Endothelial cell of umbilical vein (primary cell): ENCODE results near the gene PLXNC1. TPM values are rescaled to one million over a fixed set of nuclear protein-coding genes. Genes with fewer than 3 reads are reported as not detected.

Experiments used
- BruUV-seq: library from RNA; stranded (reverse); fragments of 400-500 nt; replicated peaks from 2 replicates; lab custom pipeline; 2021; lab: Mats Ljungman, UMichigan
- CTCF ChIA-PET: fragments of 300-600, 350-600 bp; sonication (Branson Sonifier 250); formaldehyde crosslinking; loops from one replicate; lab custom pipeline; 2021; ENCODE audit warnings: antibody characterized with exemption, inconsistent platforms; lab: Charles Lee
- POLR2A ChIA-PET: fragments of 300-600, 350-600 bp; sonication (Branson Sonifier 250); formaldehyde crosslinking; loops from one replicate; lab custom pipeline; 2021; ENCODE audit warnings: antibody characterized with exemption, inconsistent platforms; lab: Charles Lee
- DNase-seq: peaks from one replicate; pipeline ENCODE4 v3.0.0-alpha.2; 2011; ENCODE audit warnings: low read depth, low spot score
- FAIRE-seq: peaks from 2 replicates; lab custom pipeline; 2011; peaks lifted over from hg19 to GRCh38; lab: Jason Lieb, UNC
- H2AFZ ChIP-seq: 2 replicates; pipeline ENCODE4 v1.6.0; 2012; ENCODE audit warnings: low read depth, low read length, control low read depth, inconsistent platforms
- H3K27ac ChIP-seq: 2 replicates; pipeline ENCODE4 v1.5.1; 2011; ENCODE audit warnings: low read depth, mild to moderate bottlenecking, control low read depth, low read length, moderate library complexity; ENCODE audit not compliant: insufficient read depth
- H3K27me3 ChIP-seq, 2 experiments: 2 replicates each; pipeline versions ENCODE4 v1.6.0 to v1.6.1; 2011; ENCODE audit warnings: low read length in 2 of 2, mixed read lengths in 1 of 2; ENCODE audit not compliant: control insufficient read depth in 2 of 2, insufficient read depth in 2 of 2
- H3K36me3 ChIP-seq, 2 experiments: 2 replicates in 1 of 2; 3 replicates in 1 of 2; pipeline ENCODE4 v1.5.1; 2011; ENCODE audit warnings: low read length in 2 of 2, mild to moderate bottlenecking in 1 of 2, moderate library complexity in 1 of 2; ENCODE audit not compliant: control insufficient read depth in 2 of 2, insufficient read depth in 2 of 2; ENCODE audit errors: extremely low read depth in 1 of 2
- H3K4me1 ChIP-seq: 3 replicates; pipeline ENCODE4 v1.5.1; 2011; ENCODE audit warnings: mild to moderate bottlenecking, low read length; ENCODE audit not compliant: control insufficient read depth, insufficient read depth; ENCODE audit errors: extremely low read depth
- H3K4me2 ChIP-seq: 2 replicates; pipeline ENCODE4 v1.6.1; 2011; ENCODE audit warnings: low read length, control low read depth, mixed read lengths; ENCODE audit not compliant: insufficient read depth
- H3K4me3 ChIP-seq, 3 experiments: fragments of 200-600 bp in 1 of 3; sonication (generic), shearing (Covaris generic) in 1 of 3; replicated peaks in 1 of 3; 2 replicates each; pipeline ENCODE4 v1.5.1; 2011 to 2016; ENCODE audit warnings: control low read depth in 3 of 3, low read length in 3 of 3, mild to moderate bottlenecking in 2 of 3, inconsistent platforms in 1 of 3, low read depth in 1 of 3, moderate library complexity in 1 of 3; ENCODE audit not compliant: insufficient read depth in 1 of 3
- H3K79me2 ChIP-seq: 2 replicates; pipeline ENCODE4 v1.6.0; 2012; ENCODE audit warnings: low read length, inconsistent platforms; ENCODE audit not compliant: control insufficient read depth, insufficient read depth
- H3K9ac ChIP-seq: replicated peaks from 2 replicates; pipeline ENCODE3; 2011; ENCODE audit warnings: low read length, control low read depth; ENCODE audit not compliant: insufficient read depth; ENCODE audit errors: extremely low read depth
- H3K9me1 ChIP-seq: replicated peaks from 3 replicates; pipeline ENCODE4 v1.6.0; 2011; ENCODE audit warnings: mild to moderate bottlenecking, low read length; ENCODE audit not compliant: control insufficient read depth, insufficient read depth; ENCODE audit errors: extremely low read depth
- H3K9me3 ChIP-seq: replicated peaks from 2 replicates; pipeline ENCODE4 v1.5.1; 2012; ENCODE audit warnings: low read length, inconsistent platforms; ENCODE audit not compliant: control insufficient read depth, insufficient read depth
- H4K20me1 ChIP-seq: replicated peaks from 2 replicates; pipeline ENCODE3; 2011; ENCODE audit warnings: mild to moderate bottlenecking, low read length; ENCODE audit not compliant: control insufficient read depth, insufficient read depth; ENCODE audit errors: extremely low read depth
- CTCF ChIP-seq, 2 donors: IDR thresholded peaks; 1 replicate in 1 of 2; 2 replicates in 1 of 2; pipeline ENCODE4 v1.5.1; 2011; ENCODE audit warnings: low read length in 2 of 2, mild to moderate bottlenecking in 2 of 2, moderate library complexity in 2 of 2, control low read depth in 1 of 2, inconsistent platforms in 1 of 2, low read depth in 1 of 2; ENCODE audit not compliant: insufficient read depth in 1 of 2; ENCODE audit errors: extremely low read depth in 1 of 2
- EZH2 ChIP-seq: IDR thresholded peaks from 2 replicates; pipeline ENCODE4 v1.6.1; 2012; ENCODE audit warnings: borderline replicate concordance, low read depth, mild to moderate bottlenecking, moderate library complexity, low read length, inconsistent platforms; ENCODE audit not compliant: severe bottlenecking
- FOS ChIP-seq: IDR thresholded peaks from 2 replicates; pipeline ENCODE4 v1.6.1; 2011; ENCODE audit warnings: mild to moderate bottlenecking, low read length, moderate library complexity, borderline replicate concordance; ENCODE audit not compliant: insufficient read depth
- GATA2 ChIP-seq: IDR thresholded peaks from 2 replicates; pipeline ENCODE4 v1.7.0; 2011; ENCODE audit warnings: low read depth, mild to moderate bottlenecking, moderate library complexity, mixed read lengths, low read length; ENCODE audit not compliant: insufficient read length, insufficient read depth
- JUN ChIP-seq: IDR thresholded peaks from 2 replicates; pipeline ENCODE4 v1.6.1; 2011; ENCODE audit warnings: borderline replicate concordance, low read depth; ENCODE audit not compliant: insufficient read length, insufficient read depth
- MAX ChIP-seq: IDR thresholded peaks from 2 replicates; pipeline ENCODE4 v1.6.1; 2011; ENCODE audit not compliant: insufficient read depth, insufficient read length
- MYC ChIP-seq: IDR thresholded peaks from one replicate; pipeline ENCODE4 v1.6.1; 2011; ENCODE audit warnings: mild to moderate bottlenecking, low read depth, low read length
- POLR2A ChIP-seq: IDR thresholded peaks from 2 replicates; pipeline ENCODE4 v1.6.1; 2012; ENCODE audit warnings: low read depth, mild to moderate bottlenecking, control low read depth, low read length
- POLR2AphosphoS5 ChIP-seq: IDR thresholded peaks from 2 replicates; pipeline ENCODE4 v1.6.1; 2012; ENCODE audit warnings: low read depth, mild to moderate bottlenecking, control low read depth, low read length, moderate library complexity; ENCODE audit not compliant: insufficient read depth
- dilution Hi-C: fragments of 300-500 bp; cut with MboI; formaldehyde crosslinking; loops from one replicate; pipeline ENCODE4 v1.15.0; 2019; ENCODE audit warnings: low sequenced_read_pairs; ENCODE audit not compliant: extremely low pct_ligation_motif_present
- intact Hi-C: fragments of 100-400 bp; cut with micrococcal nuclease; formaldehyde crosslinking; loops from one replicate; pipeline ENCODE4 v1.10.0; 2022
- polyA plus RNA-seq, 4 experiments: library from polyadenylated mRNA; depleted of rRNA in 3 of 4; stranded (reverse) in 3 of 4; unstranded in 1 of 4; fragments of >200 nt; gene quantifications; 2 replicates each; pipeline versions ENCODE4 v1.2.1 to v1.2.3, GENCODE V29; 2011 to 2012; ENCODE audit warnings: missing spikeins in 1 of 4
- total RNA-seq: library from RNA; stranded (reverse); gene quantifications from 2 replicates; pipeline ENCODE4 v1.2.3, GENCODE V29; 2021

Gene PLXNC1
- total and polyA plus RNA-seq, 2 donors (not counting 3 experiments of a cell fraction or from before 2014, with no cell fraction given), result 0.04 TPM; not detected in 1

- no peaks in the 10 kb centered on the region for H3K79me2 ChIP-seq
- intact Hi-C loops, result no loop called here
- H3K4me1 ChIP-seq, result no peaks in the 10 kb centered on the region
- H3K27me3 ChIP-seq, result peaks cover 0 to 2% of the 10 kb centered on the region in 2 experiments
- H3K4me3 ChIP-seq, result no peak overlapping the region
- no peak for DNase-seq
- BruUV-seq, result no TSS peak
- no peak overlapping the region for H2AFZ ChIP-seq
- ChIA-PET POLR2A (no interaction called here), CTCF (interaction anchor here (1.0 to 1.4 kb wide), 2 partner anchors 11 to 19 kb away, joined by 3 read pairs; no protein-coding TSS in a partner anchor)
- H3K27ac ChIP-seq, result no peak overlapping the region
- H3K9me1 ChIP-seq, result no peaks in the 10 kb centered on the region
- FAIRE-seq, result no peak
- H4K20me1 ChIP-seq, result no peaks in the 10 kb centered on the region
- H3K9ac ChIP-seq, result no peak overlapping the region
- dilution Hi-C loops, result no loop called here
- H3K4me2 ChIP-seq, result no peak overlapping the region
- H3K36me3 ChIP-seq, result no peaks in the 10 kb centered on the region
- H3K9me3 ChIP-seq, result no peaks in the 10 kb centered on the region
- TF ChIP-seq POLR2AphosphoS5, result no peak
- no peak for TF ChIP-seq EZH2
- TF ChIP-seq MAX, result no peak
- no peak for TF ChIP-seq POLR2A
- TF ChIP-seq GATA2, result no peak
- no peak for TF ChIP-seq FOS
- no peak for TF ChIP-seq MYC
- TF ChIP-seq JUN, result no peak
- TF ChIP-seq CTCF (IDR thresholded peaks at IDR 0.05; ENCODE audit: extremely low read depth in 1 of 2, insufficient read depth in 1 of 2, low read depth in 1 of 2, low read length in 2 of 2), result no peak
Observed at GRCh38 chr12:94198872-94199271, 50.5 kb downstream of the PLXNC1 start.
